H1 (cell line): ENCODE results near the gene BUB1B. TPM values are rescaled to one million over a fixed set of nuclear protein-coding genes. Genes with fewer than 3 reads are reported as not detected.

Source experiments
- KDM1A ChIP-seq: fragments of 200-600, 300-600 bp; sonication (generic); IDR thresholded peaks from 2 replicates; pipeline ENCODE4 v1.7.1; 2016; ENCODE audit warnings: mild to moderate bottlenecking, low read length, borderline replicate concordance
- polyA plus RNA-seq, 7 experiments: library from polyadenylated mRNA; depleted of rRNA in 3 of 7; stranded (reverse) in 5 of 7; unstranded in 2 of 7; fragments of >200 nt in 5 of 7; fragments of 200-250 nt in 2 of 7; gene quantifications; 1 replicate in 5 of 7; 2 replicates in 1 of 7; 4 replicates in 1 of 7; pipeline versions ENCODE4 v1.2.1 to v1.2.3, GENCODE V29; 2011 to 2013; ENCODE audit warnings: missing spikeins in 2 of 7, mixed read lengths in 2 of 7
- total RNA-seq: library from RNA; stranded (reverse); fragmentation: NEBNext Ultra II Directional; extraction: Animal tissue kit (Norgen Biotek cat#: 25700); gene quantifications from 2 replicates; pipeline ENCODE4 v1.2.1, GENCODE V29; 2021
- TF ChIP-seq, protein P1 (sequence below): IDR thresholded peaks from 2 replicates; pipeline ENCODE4 v1.6.1; 2011; ENCODE audit warnings: low read length, improper control_type of control experiment

Gene BUB1B
- total and polyA plus RNA-seq, 2 of the 8 experiments (the other 6 are each of a cell fraction or from before 2014, with no cell fraction given) = 48.9 to 144 TPM

DNA sequence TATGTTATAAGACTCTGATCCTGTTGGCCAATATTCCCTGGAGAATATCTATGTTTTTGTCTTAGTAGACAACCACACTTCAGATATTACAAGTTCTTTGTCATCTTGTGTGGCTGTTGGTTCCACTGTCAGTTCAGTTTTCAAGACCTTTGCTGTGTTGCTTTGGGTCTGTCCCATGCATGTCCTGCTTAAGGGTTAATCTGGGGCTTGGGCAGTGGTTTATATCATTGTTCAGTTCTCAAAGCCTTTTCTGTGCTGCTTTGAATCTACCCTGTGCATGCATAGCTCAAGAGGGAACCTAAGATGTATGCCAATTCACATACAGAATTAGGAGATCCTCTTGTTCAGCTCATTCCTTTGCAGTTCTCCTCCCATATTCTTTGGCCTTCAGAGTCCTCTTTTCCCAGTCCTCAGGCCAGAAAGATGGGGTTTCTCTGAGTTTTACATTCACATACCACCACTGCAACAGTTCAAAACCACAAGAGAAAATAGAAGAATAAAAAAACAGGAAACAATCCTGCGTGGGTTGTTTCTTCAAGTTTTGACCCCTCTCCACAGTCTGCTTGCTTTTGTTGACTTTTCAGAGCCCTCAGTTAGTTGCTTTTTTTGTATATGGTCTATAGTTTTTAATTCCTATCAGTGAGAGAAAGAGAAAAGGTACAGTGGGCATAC, 21.6 kb downstream of the BUB1B start (continued):
- TF ChIP-seq, protein P1, sequence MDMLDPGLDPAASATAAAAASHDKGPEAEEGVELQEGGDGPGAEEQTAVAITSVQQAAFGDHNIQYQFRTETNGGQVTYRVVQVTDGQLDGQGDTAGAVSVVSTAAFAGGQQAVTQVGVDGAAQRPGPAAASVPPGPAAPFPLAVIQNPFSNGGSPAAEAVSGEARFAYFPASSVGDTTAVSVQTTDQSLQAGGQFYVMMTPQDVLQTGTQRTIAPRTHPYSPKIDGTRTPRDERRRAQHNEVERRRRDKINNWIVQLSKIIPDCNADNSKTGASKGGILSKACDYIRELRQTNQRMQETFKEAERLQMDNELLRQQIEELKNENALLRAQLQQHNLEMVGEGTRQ = no peak
- no peak for TF ChIP-seq KDM1A
- TF ChIP-seq, all 59 proteins: peak for 0
